SIG-M5 treated with dmso at 0.1 percent for 504 hours (cell line): ENCODE measurements around the gene ONECUT3.

ENCODE experiments used
- DNase-seq: peaks from one replicate; lab custom pipeline; 2025; ENCODE audit not compliant: unreplicated experiment; lab: John Stamatoyannopoulos, UW

Gene ONECUT3

GRCh38 chr19:1813192-1814182 lies 60.2 kb downstream of the ONECUT3 start:
- no peak for DNase-seq

- DNase-seq = no peak
Observed at GRCh38 chr19:1814391-1814790, 61.1 kb downstream of the ONECUT3 start.

GRCh38 chr19:1814833-1815604 lies 61.7 kb downstream of the ONECUT3 start:
- DNase-seq = no peak

- no peak for DNase-seq
Observed at GRCh38 chr19:1815605-1816529, 62.6 kb downstream of the ONECUT3 start.

GRCh38 chr19:1816530-1817298 lies 63.4 kb downstream of the ONECUT3 start:
- no peak for DNase-seq

GRCh38 chr19:1817553-1818179 lies 64.4 kb downstream of the ONECUT3 start:
- DNase-seq = no peak

GRCh38 chr19:1818549-1819195 lies 65.4 kb downstream of the ONECUT3 start:
- DNase-seq = no peak

- DNase-seq = no peak
Observed at GRCh38 chr19:1819341-1820255, 66.3 kb downstream of the ONECUT3 start.

GRCh38 chr19:1822210-1822609 lies 68.9 kb downstream of the ONECUT3 start:
- DNase-seq = no peak

GRCh38 chr19:1823020-1823419 lies 69.7 kb downstream of the ONECUT3 start:
- DNase-seq = no peak

GRCh38 chr19:1823539-1824251 lies 70.4 kb downstream of the ONECUT3 start:
- DNase-seq = no peak

GRCh38 chr19:1824252-1824622 lies 70.9 kb downstream of the ONECUT3 start:
- no peak for DNase-seq

GRCh38 chr19:1825909-1826556 lies 72.7 kb downstream of the ONECUT3 start:
- DNase-seq = peak; percentile 15

- no peak for DNase-seq
Observed at GRCh38 chr19:1826557-1827521, 73.5 kb downstream of the ONECUT3 start.

- no peak for DNase-seq
Observed at GRCh38 chr19:1827566-1828278, 74.4 kb downstream of the ONECUT3 start.
